ENCODE measurements around the gene NFIC.

- TF ChIP-seq CTCF (IDR thresholded peaks at IDR 0.05; ENCODE audit: low read depth, low read length, poor library complexity, severe bottlenecking) (no peak), EZH2phosphoT487 (IDR thresholded peaks at IDR 0.05; ENCODE audit: borderline replicate concordance, low read length) (no peak)
Observed at GRCh38 chr19:3444695-3445234, 78.4 kb downstream of the NFIC start.

Measured in DOHH2 (cell line).